ENCODE data around the gene SRSF7.
"Not testable (repeated sequence)": the region's sequence is repeated elsewhere in the genome, so short reads cannot be mapped to it uniquely, and the experiment has no call there.

The SRSF7 gene

DNA sequence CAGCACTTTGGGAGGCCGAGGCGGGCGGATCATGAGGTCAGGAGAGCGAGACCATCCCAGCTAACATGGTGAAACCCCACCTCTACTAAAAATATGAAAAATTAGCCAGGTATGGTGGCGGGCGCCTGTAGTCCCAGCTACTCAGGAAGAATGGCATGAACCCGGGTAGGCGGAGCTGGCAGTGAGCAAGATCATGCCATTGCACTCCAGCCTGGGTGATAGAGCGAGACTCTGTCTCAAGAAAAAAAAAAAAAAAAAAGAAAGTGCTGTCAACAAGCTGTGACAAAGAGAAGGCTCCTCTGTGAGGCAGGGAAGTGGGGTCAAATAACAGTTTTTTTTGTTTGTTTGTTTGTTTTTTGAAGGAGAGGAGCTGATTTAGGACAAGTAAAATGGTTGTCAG, 42.7 kb downstream of the SRSF7 start:
- not testable (repeated sequence) for H3K4me1 ChIP-seq (ENCODE audit: control extremely low read depth in 1 of 4, control insufficient read depth in 4 of 4, insufficient read depth in 4 of 4, low read length in 3 of 4); H3K27ac ChIP-seq (ENCODE audit: insufficient read depth in 1 of 2, low read depth in 1 of 2, low read length in 2 of 2, poor library complexity in 1 of 2, severe bottlenecking in 2 of 2)

DNA sequence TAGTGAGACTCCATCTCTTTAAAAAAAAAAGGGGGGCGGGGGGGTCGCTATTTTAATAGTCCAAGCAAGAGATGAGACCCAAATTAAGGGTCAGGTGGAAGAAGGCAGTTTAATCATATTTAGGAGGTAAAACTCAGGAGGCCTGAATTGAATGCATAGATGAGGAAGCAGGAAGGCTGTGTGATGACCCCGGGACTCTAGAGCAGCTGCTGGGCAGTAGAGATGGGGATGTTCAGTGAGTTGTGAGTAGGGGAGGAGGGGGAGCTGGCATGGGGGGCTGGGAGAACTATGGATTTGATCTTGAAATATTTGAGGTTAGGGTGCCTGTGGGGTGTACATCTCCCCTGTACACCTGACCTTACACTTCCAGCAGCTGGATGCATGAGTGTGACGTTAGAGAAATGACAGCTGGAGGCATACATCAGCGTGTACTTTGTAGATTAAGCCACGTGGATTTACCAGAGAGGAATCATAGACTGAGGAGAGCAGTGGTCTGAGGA, 44.3 kb downstream of the SRSF7 start:
- Histone ChIP-seq H3K27me3 (replicated peaks in 2 of 5; ENCODE audit: control insufficient read depth in 4 of 5, insufficient read depth in 5 of 5, low read length in 4 of 5) (no peaks in the 10 kb centered on the region), H3K4me3 (ENCODE audit: control insufficient read depth in 1 of 7, extremely low read depth in 1 of 7, insufficient read depth in 4 of 7, low read depth in 2 of 7, low read length in 6 of 7) (no peak overlapping the region), H3K4me1 (ENCODE audit: control extremely low read depth in 1 of 4, control insufficient read depth in 4 of 4, insufficient read depth in 4 of 4, low read length in 3 of 4) (no peaks in the 10 kb centered on the region), H3K9me3 (ENCODE audit: control extremely low read depth in 1 of 5, control insufficient read depth in 4 of 5, insufficient read depth in 2 of 5, low read depth in 1 of 5, low read length in 4 of 5) (no peaks in the 10 kb centered on the region), H3K27ac (ENCODE audit: insufficient read depth in 1 of 2, low read depth in 1 of 2, low read length in 2 of 2, poor library complexity in 1 of 2, severe bottlenecking in 2 of 2) (no peak overlapping the region), H3K36me3 (ENCODE audit: control insufficient read depth in 4 of 4, insufficient read depth in 4 of 4, low read length in 3 of 4) (no peaks in the 10 kb centered on the region)
- 94% methylated on average over 5 of the region's 6 CpGs for WGBS (ENCODE audit: insufficient coverage)
- ChIA-PET CTCF (interaction anchor here (1.1 to 2.1 kb wide), 2 partner anchors 11 to 429 kb away, joined by 3 to 6 read pairs; no protein-coding TSS in a partner anchor), POLR2A (no interaction called here)
- DNase-seq, result no peak

More for the DNA sequence above, 42.7 kb downstream of the SRSF7 start:
- H3K9me3 ChIP-seq (ENCODE audit: control extremely low read depth in 1 of 5, control insufficient read depth in 4 of 5, insufficient read depth in 2 of 5, low read depth in 1 of 5, low read length in 4 of 5); H3K4me3 ChIP-seq (ENCODE audit: control insufficient read depth in 1 of 7, extremely low read depth in 1 of 7, insufficient read depth in 4 of 7, low read depth in 2 of 7, low read length in 6 of 7); H3K27me3 ChIP-seq (replicated peaks in 2 of 5; ENCODE audit: control insufficient read depth in 4 of 5, insufficient read depth in 5 of 5, low read length in 4 of 5); DNase-seq; H3K36me3 ChIP-seq (ENCODE audit: control insufficient read depth in 4 of 4, insufficient read depth in 4 of 4, low read length in 3 of 4): not testable (repeated sequence)
- ChIA-PET POLR2A (interaction anchor here (0.7 kb wide), 1 partner anchor 250 kb away, joined by 3 read pairs; no protein-coding TSS in a partner anchor), CTCF (interaction anchor here (2.1 kb wide), 1 partner anchor 10 kb away, joined by 6 read pairs; no protein-coding TSS in a partner anchor)
- WGBS (ENCODE audit: insufficient coverage), result 100% methylated on average over 5 of the region's 9 CpGs

DNA sequence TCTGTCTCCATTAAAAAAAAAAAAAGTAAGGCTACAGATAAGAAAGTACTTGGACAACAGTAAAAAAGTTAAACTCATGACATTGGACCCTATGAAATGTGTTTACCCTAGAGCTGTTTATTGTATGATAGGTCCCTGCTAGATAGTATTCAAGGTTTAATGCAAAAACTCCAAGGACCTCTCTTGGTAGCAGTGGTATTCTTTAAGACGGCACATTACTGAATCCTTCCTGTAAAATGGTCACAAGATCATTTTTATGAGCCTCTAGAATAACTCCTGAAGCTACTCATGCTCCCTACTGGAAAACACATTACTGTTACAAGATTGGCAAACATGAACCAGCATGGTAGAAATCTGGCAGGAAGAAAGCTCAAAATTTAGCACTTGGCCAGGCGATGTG, 46.5 kb downstream of the SRSF7 start:
- DNase-seq, result no peak
- WGBS (ENCODE audit: insufficient coverage), result 100% methylated on average over 2 of the region's 2 CpGs
- Histone ChIP-seq H3K4me3 (ENCODE audit: control insufficient read depth in 1 of 7, extremely low read depth in 1 of 7, insufficient read depth in 4 of 7, low read depth in 2 of 7, low read length in 6 of 7) (no peak overlapping the region), H3K9me3 (ENCODE audit: control extremely low read depth in 1 of 5, control insufficient read depth in 4 of 5, insufficient read depth in 2 of 5, low read depth in 1 of 5, low read length in 4 of 5) (no peaks in the 10 kb centered on the region), H3K27me3 (replicated peaks in 2 of 5; ENCODE audit: control insufficient read depth in 4 of 5, insufficient read depth in 5 of 5, low read length in 4 of 5) (no peaks in the 10 kb centered on the region), H3K36me3 (ENCODE audit: control insufficient read depth in 4 of 4, insufficient read depth in 4 of 4, low read length in 3 of 4) (no peaks in the 10 kb centered on the region), H3K4me1 (ENCODE audit: control extremely low read depth in 1 of 4, control insufficient read depth in 4 of 4, insufficient read depth in 4 of 4, low read length in 3 of 4) (no peaks in the 10 kb centered on the region), H3K27ac (ENCODE audit: insufficient read depth in 1 of 2, low read depth in 1 of 2, low read length in 2 of 2, poor library complexity in 1 of 2, severe bottlenecking in 2 of 2) (no peak overlapping the region)
- POLR2A ChIA-PET, result interaction anchor here (0.6 kb wide), 2 partner anchors 32 to 283 kb away, joined by 3 read pairs; no protein-coding TSS in a partner anchor
- CTCF ChIA-PET, result interaction anchor here (0.6 to 1.8 kb wide), 3 partner anchors 11 to 99 kb away, joined by 3 to 4 read pairs (median 4); no protein-coding TSS in a partner anchor

DNA sequence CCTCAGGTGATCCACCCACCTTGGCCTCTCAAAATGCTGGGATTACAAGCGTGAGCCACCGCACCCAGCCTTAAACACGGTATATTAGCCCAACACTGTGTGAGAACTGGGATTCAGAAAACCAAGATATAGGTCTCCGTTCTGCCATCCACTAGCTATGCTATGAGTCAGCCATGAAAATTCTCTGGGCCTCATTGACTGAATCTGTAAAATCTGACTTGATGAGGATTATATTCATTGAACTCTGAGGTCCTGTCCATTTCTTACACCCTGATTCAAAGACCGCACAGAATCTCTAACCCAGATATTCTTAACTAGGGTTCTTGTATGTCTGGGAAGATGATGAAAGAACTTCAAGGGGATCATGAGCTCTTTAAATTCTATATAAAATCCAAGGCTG, 47.8 kb downstream of the SRSF7 start:
- H3K36me3 ChIP-seq (ENCODE audit: control insufficient read depth in 4 of 4, insufficient read depth in 4 of 4, low read length in 3 of 4); POLR2A ChIA-PET; H3K4me3 ChIP-seq (ENCODE audit: control insufficient read depth in 1 of 7, extremely low read depth in 1 of 7, insufficient read depth in 4 of 7, low read depth in 2 of 7, low read length in 6 of 7); DNase-seq; H3K27ac ChIP-seq (ENCODE audit: insufficient read depth in 1 of 2, low read depth in 1 of 2, low read length in 2 of 2, poor library complexity in 1 of 2, severe bottlenecking in 2 of 2); H3K27me3 ChIP-seq (replicated peaks in 2 of 5; ENCODE audit: control insufficient read depth in 4 of 5, insufficient read depth in 5 of 5, low read length in 4 of 5); H3K4me1 ChIP-seq (ENCODE audit: control extremely low read depth in 1 of 4, control insufficient read depth in 4 of 4, insufficient read depth in 4 of 4, low read length in 3 of 4); H3K9me3 ChIP-seq (ENCODE audit: control extremely low read depth in 1 of 5, control insufficient read depth in 4 of 5, insufficient read depth in 2 of 5, low read depth in 1 of 5, low read length in 4 of 5): not testable (repeated sequence)
- 100% methylated on average over 3 of the region's 5 CpGs for WGBS (ENCODE audit: insufficient coverage)
- CTCF ChIA-PET, result interaction anchor here (1.3 to 1.4 kb wide), 2 partner anchors 11 to 19 kb away, joined by 3 to 4 read pairs; no protein-coding TSS in a partner anchor

DNA sequence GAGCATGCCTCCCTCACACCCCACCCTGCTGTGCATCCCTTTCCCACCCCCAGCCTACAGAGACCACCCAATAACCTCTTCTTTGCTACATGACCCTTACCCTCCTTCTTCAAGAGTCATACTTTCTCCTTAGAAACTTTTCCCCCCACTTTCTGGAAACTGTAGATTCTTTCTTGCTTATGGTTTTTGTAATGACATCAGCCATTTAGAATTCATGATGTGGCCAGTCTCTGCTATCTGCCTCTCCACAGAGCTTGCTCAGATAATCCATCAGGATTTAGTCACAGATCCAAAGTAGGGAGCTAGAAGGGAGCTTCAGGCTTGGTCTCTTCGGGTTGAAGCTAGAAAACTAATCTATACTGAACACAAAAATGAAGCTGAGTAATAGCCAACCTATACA, 48.7 kb downstream of the SRSF7 start:
- no peaks in the 10 kb centered on the region for H3K4me1 ChIP-seq (ENCODE audit: control extremely low read depth in 1 of 4, control insufficient read depth in 4 of 4, insufficient read depth in 4 of 4, low read length in 3 of 4)
- H3K27ac ChIP-seq (ENCODE audit: insufficient read depth in 1 of 2, low read depth in 1 of 2, low read length in 2 of 2, poor library complexity in 1 of 2, severe bottlenecking in 2 of 2), result no peak overlapping the region
- ChIA-PET CTCF (no interaction called here), POLR2A (no interaction called here)
- no peaks in the 10 kb centered on the region for H3K36me3 ChIP-seq (ENCODE audit: control insufficient read depth in 4 of 4, insufficient read depth in 4 of 4, low read length in 3 of 4)
- no peaks in the 10 kb centered on the region for H3K9me3 ChIP-seq (ENCODE audit: control extremely low read depth in 1 of 5, control insufficient read depth in 4 of 5, insufficient read depth in 2 of 5, low read depth in 1 of 5, low read length in 4 of 5)
- H3K27me3 ChIP-seq (replicated peaks in 2 of 5; ENCODE audit: control insufficient read depth in 4 of 5, insufficient read depth in 5 of 5, low read length in 4 of 5), result no peaks in the 10 kb centered on the region
- DNase-seq, result no peak
- no peak overlapping the region for H3K4me3 ChIP-seq (ENCODE audit: control insufficient read depth in 1 of 7, extremely low read depth in 1 of 7, insufficient read depth in 4 of 7, low read depth in 2 of 7, low read length in 6 of 7)
- no CpG with 5 or more reads among the region's 1 CpG for WGBS (ENCODE audit: insufficient coverage)

DNA sequence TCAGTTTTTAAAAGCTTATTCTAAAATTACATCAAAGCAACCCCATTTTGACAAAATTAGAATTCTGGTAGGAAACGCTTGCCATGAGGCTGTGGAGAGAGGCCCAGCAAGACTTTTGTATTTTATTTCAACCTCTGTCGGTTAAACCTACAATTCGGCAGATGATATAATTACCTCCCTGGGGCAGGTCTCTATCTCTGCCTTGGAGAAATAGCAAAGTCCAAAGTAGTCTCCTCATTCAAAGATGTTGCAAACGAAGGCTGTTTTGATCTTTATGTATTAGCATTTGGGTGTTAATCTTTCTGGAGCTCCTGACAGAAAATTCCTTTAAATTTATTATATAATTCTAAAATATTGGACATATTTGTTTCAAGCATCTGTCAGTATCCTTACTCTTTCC, 49.6 kb downstream of the SRSF7 start:
- Histone ChIP-seq H3K9me3 (ENCODE audit: control extremely low read depth in 1 of 5, control insufficient read depth in 4 of 5, insufficient read depth in 2 of 5, low read depth in 1 of 5, low read length in 4 of 5) (no peaks in the 10 kb centered on the region), H3K27me3 (replicated peaks in 2 of 5; ENCODE audit: control insufficient read depth in 4 of 5, insufficient read depth in 5 of 5, low read length in 4 of 5) (no peaks in the 10 kb centered on the region), H3K4me3 (ENCODE audit: control insufficient read depth in 1 of 7, extremely low read depth in 1 of 7, insufficient read depth in 4 of 7, low read depth in 2 of 7, low read length in 6 of 7) (no peak overlapping the region), H3K4me1 (ENCODE audit: control extremely low read depth in 1 of 4, control insufficient read depth in 4 of 4, insufficient read depth in 4 of 4, low read length in 3 of 4) (no peaks in the 10 kb centered on the region), H3K36me3 (ENCODE audit: control insufficient read depth in 4 of 4, insufficient read depth in 4 of 4, low read length in 3 of 4) (no peaks in the 10 kb centered on the region), H3K27ac (ENCODE audit: insufficient read depth in 1 of 2, low read depth in 1 of 2, low read length in 2 of 2, poor library complexity in 1 of 2, severe bottlenecking in 2 of 2) (no peak overlapping the region)
- DNase-seq, result no peak
- WGBS (ENCODE audit: insufficient coverage), result 100% methylated on average over 2 of the region's 4 CpGs
- CTCF ChIA-PET, result no interaction called here
- POLR2A ChIA-PET, result no interaction called here

DNA sequence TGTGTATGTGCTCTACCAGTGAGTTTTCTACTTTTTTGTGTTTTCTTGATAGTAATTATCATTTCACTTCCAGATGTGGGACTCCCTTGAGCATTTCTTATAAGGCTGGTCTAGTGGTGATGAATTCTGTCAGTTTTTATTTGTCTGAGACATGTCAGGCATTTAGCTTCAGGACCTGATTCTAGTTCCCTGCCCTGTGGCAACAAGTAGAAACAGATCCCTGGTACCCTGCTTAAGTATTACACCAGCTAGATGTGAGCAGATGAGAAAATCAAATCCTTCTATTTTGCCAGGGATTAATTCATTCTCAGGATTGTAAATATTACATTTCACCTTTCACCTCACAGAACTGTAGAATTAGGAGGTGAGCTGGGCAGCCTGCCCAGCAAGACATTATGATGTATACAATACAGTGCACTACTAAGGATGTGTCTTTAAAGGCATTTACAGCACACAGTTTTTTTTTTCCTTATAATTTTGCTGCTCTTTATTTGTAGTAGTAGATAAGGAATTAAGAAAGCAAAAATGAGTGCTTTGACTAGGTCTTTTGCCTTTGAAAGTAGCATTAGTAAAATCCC, 50.2 kb downstream of the SRSF7 start:
- H3K4me3 ChIP-seq (ENCODE audit: control insufficient read depth in 1 of 7, extremely low read depth in 1 of 7, insufficient read depth in 4 of 7, low read depth in 2 of 7, low read length in 6 of 7), result no peak overlapping the region
- H3K36me3 ChIP-seq (ENCODE audit: control insufficient read depth in 4 of 4, insufficient read depth in 4 of 4, low read length in 3 of 4), result no peaks in the 10 kb centered on the region
- no peak for DNase-seq
- POLR2A ChIA-PET, result no interaction called here
- no peaks in the 10 kb centered on the region for H3K27me3 ChIP-seq (replicated peaks in 2 of 5; ENCODE audit: control insufficient read depth in 4 of 5, insufficient read depth in 5 of 5, low read length in 4 of 5)
- no peaks in the 10 kb centered on the region for H3K4me1 ChIP-seq (ENCODE audit: control extremely low read depth in 1 of 4, control insufficient read depth in 4 of 4, insufficient read depth in 4 of 4, low read length in 3 of 4)
- CTCF ChIA-PET, result no interaction called here
- no peaks in the 10 kb centered on the region for H3K9me3 ChIP-seq (ENCODE audit: control extremely low read depth in 1 of 5, control insufficient read depth in 4 of 5, insufficient read depth in 2 of 5, low read depth in 1 of 5, low read length in 4 of 5)
- no peak overlapping the region for H3K27ac ChIP-seq (ENCODE audit: insufficient read depth in 1 of 2, low read depth in 1 of 2, low read length in 2 of 2, poor library complexity in 1 of 2, severe bottlenecking in 2 of 2)

Measured in common myeloid progenitor, CD34-positive (primary cell).